ENCODE data around the gene SPX.

Gene SPX, protein sequence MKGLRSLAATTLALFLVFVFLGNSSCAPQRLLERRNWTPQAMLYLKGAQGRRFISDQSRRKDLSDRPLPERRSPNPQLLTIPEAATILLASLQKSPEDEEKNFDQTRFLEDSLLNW

DNA sequence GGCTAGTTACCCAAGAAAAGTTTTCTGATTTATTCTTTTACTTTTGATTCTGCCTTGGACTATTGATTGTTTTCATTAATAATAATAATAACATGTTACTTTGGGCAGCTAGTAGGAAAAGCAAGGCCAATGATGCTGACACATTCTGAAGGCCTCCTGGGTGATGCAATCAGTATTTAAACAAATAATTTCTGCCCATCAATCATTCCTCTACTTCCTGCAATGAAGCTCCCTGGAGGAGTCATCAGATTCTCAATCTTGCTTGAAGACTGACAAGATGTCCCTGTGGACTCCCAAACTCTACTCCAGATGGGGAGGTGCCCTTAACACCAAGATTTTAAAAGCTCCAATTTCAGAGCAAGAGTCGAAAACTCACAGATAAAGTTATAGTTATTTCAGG, at the start of gene SPX:
TSS of gene SPX (plus strand) at position 244 of the 400 bp plus-strand sequence. CDS start 177 bp downstream, outside the sequence.
- DNase-seq = peak; percentile 74

DNA sequence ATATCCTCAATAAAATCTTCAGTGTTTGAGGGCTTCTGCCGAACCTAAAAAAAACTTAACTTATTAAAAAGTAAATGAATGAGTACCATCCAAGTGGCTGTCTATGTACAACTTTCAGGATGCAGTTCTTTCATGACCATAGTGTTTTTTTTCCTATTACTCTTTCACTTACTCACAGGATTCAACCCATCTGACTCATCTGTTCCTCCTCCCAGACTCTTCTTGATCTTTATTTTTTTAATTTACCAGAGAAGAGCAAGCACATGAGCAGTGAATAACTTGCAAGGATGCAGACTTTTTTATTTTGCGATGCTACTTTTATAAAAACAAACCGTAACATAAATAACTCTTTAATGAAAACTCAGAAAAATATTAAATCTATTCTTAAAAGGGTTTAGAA, 49.1 kb upstream of the SPX start:
- no peak for DNase-seq

DNA sequence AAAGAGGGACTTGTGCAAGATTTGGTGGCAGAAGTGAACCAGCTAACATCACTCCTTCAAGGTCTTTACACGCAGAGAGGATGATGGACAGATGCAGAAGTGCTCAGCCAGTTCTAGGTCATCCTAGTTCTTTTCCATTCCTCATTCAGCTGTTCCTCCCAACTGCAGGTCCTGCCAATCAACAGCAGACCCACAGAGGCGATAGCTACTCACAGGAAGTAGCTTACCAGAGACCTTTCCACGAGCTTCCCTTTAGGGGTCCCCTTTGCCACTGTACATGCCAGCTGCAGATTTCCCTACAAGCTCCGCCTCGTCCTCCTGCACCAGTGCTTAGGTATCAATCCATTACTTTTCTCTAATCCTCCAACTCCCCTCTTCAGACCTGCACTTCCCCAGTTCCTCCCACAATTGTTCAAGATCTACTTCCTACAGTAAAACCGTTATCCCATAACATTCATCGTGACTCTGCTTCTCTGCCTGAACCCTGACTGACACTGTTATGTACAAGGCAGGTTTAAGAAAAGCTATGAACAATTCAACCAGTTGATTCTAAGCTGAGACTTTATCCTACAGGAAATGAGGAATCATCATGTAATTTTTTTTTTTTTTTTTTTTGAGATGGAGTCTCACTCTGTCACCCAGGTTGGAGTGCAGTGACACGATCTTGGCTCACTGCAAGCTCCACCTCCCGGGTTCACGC, 47.2 kb upstream of the SPX start:
- no peak for DNase-seq

DNA sequence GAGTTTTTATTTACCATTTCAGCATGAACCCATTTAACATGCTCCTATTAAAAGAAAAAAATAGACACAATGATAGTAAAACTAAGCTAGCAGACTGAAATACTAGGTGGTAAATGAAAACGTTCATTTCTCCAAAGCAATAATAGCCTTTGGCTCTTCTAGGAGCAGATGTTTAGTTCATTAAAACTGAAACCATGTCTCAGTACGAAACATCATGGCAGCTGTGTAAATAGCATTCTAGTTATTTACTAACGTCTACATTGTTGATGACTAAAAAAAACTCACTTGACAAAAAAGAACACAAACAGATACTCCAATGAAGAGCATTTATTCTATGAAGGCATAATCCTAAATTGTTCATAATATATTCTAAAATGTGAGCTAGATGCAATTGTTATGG, 42.6 kb upstream of the SPX start:
- DNase-seq = peak; percentile 29

DNA sequence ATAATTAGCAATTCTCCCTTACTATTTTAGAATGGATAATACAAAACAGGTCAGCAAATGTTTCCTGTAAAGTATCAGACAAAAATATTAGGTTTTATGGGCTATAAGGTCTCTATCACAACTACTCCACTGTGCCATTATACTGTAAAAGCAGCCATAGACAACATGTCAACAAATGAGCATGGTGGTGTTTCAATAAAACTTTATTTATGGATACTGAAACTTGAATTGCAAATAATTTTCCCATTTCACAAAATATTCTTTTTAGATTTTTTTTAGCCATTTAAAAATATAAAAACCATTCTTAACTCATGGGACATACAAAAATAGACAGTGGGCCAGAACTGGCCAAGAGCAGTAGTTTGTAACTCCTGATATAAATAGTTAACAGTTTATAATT, 40.1 kb upstream of the SPX start:
- DNase-seq = no peak

DNA sequence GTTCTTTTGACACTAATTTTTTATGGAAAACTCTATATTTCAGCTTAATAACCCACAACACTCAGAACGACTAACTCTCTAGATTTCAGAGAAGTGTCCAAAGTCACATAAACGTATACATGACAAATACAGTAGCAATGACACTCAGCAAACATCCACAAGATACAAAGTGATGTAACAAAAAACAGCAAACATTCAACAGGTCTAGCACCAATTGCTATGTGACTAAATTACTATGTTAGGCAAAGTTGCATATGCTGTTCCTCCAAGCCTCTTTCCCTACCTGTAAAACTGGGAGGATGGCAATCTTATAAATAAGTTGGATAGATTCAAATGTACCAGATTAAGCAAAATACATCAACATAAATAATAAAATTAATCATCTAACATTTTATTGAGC, 26.3 kb upstream of the SPX start:
- DNase-seq = no peak

DNA sequence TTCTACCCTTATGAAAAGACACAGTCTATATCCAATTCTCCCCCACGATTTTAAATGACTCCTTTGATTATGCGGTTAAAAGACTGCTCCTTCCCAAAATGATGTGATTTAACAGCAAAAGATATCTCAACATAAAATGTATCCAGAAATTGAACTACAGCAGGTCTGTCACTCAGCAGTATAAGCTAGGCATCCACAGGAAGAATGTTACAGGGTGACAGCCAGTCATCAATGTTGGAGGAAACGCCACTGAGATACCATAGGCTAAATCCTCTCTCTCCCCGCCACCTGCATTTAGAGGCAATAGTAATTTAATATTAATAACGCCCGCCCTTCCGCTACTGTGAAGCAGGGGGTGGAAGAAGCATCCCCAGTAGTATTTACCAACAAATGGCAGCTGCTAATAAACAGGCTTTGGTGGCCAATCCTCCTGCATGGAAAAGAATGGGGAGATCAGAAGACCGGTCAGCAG, 25.3 kb upstream of the SPX start:
- no peak for DNase-seq

DNA sequence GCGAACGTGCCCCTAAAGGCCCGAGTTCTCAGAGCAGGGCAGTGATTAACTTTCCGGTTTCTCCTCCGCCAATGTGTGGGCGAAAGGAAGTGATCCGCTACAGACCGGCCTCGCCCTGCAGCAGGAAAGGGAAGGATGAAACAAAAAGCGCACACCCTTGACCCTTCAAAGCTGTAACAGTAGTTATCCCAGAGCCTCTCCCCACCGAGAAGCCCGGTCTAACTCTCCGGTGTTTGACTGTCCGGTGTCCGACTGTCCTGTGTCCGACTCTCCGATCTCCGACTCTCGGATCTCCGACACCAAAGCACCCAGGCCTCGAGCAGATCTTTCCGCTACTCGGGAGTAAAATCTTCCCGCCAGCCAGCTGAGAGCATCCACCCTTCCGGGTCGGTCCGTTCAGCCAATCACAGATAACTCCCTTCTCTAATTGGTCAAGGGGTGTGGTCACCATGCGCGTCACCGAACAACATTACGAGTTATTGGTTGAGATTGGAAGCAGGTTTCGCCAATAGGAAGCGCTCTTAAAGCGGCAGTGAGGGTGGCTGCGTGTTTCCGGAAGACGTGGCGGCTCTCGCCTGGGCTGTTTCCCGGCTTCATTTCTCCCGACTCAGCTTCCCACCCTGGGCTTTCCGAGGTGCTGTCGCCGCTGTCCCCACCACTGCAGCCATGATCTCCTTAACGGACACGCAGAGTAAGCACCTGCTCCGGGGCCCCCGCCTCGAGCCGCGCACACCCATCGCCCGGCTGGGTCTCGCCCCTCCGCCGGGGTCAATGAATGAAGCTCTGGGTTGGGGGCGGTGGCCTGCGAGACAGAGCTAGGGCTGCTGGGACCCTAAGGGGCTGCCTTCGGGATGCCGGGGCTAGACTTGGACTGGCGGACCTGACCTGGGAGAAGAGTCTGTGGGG, 24.6 kb upstream of the SPX start, which contains the start of the genes GOLT1B and RECQL:
TSS of gene GOLT1B (plus strand) at position 532 of the 906 bp plus-strand sequence. CDS start at position 667, 135 bp downstream.
TSS of gene RECQL (minus strand) at position 378 of the 906 bp plus-strand sequence. CDS start 2,065 bp downstream, outside the sequence.
- peak; percentile 100 for DNase-seq

DNA sequence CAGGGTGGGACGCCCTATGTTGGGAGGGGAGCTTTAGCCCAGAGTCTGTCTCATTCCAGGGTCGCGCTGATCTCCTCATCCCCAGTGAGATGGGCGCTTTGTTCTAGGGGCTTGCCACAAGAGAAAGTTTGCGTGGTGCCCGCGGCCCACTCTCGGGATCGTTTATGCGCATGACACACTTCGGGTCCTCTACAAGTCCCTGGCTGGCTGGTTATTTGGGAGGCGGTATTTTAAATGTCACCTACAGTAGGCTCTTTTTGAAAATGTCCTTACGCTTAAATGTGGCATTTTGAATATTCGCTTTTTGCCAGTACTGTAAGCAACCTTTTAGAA, 24.0 kb upstream of the SPX start:
- DNase-seq = peak; percentile 81

DNA sequence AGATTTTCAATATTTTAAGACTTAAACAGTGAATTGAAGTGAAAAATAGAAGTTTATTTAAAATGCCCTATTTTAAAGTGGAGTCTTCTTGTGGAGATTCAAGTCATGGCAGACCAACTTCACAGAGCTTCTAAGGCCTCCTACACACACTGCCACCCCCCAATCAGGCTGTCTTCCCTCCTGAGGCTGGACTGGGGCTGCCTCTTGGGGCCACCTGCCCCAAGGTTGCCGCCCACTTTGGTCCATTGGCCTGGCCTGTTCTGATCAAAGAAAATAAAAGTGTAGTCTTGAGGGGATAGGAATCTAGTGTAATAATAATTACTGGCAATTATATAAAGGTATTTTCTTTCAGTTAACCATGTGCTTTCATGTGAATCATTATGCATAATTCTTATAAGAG, 23.2 kb upstream of the SPX start:
- DNase-seq = no peak

DNA sequence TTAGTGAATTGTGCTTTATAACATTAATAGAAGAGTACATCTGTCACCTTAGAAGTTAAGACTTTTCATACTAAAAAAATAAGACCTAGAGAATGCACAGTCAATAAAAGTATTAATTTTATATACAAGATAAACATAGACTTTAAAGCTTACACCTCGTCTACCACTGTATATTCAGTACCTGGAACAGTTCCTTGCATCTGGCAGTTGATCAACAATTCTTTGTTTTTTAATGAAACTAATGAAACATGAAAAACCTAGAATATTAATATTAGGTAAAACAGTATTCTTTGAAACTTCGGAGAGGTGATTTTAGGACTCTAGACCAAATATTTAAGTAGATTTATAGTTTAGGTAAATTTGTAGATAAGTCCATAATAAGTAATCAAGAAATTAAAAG, 20.2 kb upstream of the SPX start:
- no peak for DNase-seq

DNA sequence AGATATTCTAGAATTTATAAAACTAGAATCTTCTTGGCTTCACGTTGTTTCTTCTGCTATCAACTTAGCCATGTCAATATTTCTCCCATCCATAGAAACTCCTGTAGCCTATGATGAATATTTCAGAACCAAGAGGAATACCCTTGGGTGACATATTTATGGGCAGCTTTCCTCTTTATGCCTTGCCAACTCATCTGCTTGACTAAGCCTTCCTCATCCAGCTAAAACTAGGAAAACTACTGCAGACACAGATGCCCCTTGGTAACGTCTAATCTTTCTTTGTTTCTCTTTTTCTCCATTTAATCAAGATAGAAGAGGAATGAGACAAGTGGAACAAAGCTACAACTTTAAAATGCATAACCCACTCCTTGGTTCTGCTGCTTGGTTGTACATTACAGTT, 18.2 kb upstream of the SPX start:
- no peak for DNase-seq

DNA sequence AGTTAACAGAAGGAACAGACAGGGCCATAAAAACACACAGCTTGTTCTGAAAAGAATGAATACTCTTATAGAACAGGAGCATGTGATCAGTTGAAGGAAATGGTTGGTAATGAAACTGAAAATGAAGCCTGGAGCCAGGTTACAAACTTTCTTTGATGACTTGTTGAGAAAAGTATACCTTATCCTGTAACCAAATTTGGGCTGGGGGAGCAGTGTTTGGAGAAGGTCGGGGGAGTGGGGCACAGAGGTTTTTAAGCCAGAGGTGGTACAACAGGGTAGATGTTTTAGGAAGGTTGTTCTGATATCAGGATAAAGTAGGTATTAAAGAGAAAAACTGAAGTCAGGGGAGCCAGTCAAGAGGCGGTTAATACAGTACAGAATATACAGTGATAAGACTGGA, 16.3 kb upstream of the SPX start:
- DNase-seq = no peak

DNA sequence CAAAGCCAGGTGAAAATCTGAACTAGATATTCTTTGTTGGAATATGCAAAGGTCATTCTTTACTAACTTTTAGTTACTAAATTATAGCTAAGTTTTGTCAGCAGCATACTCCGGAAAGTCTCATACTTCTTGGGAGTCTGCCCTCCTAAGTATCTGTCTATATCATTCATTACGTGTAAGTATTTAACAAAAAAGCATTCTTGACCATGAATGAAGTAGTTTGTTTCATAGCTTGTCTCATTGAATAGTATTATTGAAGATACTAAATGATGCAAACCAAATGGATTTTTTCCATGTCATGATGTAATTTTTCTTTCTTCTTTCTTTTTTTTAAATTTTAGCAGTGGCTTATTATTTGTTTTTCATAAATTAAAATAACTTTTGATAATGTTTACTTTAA, 9.8 kb upstream of the SPX start:
- no peak for DNase-seq

DNA sequence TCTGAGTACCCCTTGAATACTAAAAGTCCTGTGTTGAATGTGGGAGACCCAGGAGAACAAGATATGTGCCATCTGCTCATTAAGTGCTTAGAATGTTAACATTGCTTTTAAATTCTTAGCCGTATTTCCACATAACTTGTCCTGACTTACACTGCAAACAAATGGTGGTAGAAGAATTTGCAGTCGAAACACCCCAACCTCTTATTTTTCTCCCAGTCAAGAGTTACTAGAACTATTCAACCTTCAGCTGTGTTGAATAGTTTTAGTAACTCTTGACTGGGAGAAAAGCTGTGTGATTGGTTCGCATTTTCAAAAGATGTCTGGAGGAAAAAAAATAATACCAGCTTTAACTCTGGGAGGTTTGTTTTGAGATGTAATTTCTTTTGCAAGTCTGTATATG, 7.6 kb upstream of the SPX start:
- DNase-seq = no peak

DNA sequence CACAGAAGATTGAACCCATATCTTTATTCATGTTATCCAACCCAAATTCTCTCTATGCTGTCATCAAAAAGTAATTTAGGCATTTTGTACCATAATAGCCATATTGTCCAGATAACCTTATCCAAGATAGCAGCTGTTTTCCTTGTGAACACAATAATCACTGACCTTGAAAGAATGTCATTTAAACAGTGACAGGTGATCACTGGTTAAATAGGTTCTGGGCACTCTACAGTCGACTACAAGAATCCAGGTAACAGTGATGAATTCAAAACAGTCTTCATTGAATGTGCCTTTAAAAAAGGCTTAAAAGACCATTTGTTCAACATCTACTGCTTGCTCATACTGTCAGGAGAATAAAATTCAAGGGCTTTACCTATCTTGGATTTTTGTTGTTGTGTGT, 4.6 kb upstream of the SPX start:
- DNase-seq = no peak

DNA sequence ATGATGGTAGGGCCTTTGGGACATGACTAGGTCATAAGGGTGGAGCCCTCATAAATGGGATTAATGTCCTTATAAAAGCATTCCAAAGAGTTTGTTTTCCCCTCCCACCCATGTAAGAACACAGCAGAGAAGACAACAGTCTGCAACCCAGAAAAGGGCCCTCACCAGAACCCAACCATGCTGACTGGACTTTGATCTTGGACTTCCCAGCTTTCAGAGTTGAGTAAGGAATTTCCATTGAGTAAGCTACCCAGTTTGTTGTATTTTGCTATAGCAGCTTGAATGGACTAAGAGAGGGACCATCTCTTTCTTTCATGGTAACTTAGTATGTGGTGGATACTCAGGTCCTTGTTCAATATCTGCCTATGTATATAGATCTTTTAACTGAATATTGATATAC, 2.9 kb upstream of the SPX start:
- no peak for DNase-seq

DNA sequence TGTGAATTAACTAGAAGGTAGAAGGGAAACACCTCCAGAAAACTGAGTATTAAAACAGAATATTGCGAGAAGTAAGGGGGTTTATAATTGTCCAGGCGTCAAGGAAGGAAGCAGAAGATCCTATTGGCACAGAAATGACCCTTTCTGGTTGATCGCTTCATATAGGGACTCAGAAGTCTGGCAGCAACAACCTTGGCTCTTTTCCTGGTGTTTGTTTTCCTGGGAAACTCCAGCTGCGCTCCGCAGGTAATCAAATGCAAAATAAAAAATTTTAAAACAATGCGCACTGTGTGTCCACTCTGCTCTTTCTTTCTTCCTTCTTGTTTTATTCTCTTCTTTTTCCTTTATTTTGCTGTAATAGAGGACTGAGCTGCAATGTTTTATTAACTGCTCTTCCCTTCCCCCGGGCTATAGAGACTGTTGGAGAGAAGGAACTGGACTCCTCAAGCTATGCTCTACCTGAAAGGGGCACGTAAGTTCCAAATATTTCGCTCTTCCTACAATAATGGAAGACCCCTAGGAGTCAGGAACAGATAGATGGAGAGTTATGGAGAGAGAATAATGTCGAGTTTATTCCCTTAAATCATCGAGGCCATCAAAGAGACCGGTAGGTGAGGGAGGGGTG, 737 bp downstream of the SPX start:
- peak; percentile 45 for DNase-seq

DNA sequence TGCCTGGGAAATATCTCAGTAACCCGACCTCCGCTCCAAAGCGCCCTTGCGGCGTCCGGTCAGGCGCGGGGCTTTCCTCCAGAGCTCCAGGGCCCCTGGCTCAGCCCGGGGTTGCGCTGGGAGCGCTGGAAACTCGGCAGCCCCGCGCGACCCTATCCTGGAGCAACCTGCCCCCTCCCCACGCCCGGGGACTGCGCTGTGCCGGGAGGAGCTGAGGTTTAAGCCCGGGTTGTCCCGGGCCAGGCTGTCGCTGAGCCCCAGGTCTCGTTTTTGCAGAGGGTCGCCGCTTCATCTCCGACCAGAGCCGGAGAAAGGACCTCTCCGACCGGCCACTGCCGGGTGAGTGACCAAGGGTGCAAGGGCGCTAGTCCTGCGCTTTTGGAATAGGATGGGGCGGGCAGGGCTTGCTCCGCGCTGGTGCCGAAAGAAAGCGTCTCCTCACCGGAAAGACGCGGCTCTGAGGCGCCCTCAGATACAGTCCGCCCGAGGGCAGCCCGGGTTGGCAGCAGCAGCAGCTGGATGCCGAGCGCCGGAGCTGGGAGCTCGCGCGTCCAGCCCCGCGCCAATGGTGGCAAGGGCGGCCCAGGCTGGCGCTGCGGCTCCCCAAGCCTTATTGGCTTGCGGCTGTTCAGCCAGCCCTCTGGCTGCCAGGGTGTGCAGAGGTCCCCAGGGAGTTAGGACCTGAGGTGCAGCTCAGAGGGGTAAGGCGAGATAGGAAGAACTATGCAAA, 1.5 kb downstream of the SPX start:
- peak; percentile 98 for DNase-seq

DNA sequence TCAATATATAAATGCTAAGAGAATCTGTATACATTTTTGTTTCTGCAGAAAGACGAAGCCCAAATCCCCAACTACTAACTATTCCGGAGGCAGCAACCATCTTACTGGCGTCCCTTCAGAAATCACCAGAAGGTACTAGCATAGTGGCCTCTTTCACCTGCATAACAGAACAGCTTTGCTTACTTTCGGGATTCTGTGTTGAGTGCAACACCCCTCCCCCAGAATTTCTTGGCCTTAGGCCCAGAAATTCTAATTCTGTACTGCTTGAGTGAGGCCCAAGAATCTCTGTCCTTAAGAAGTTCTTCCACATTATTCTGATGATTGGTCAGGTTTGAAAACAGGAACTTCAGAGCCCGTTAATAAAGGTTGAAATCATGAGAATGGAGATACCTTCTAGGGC, 2.9 kb downstream of the SPX start:
- peak; percentile 23 for DNase-seq

DNA sequence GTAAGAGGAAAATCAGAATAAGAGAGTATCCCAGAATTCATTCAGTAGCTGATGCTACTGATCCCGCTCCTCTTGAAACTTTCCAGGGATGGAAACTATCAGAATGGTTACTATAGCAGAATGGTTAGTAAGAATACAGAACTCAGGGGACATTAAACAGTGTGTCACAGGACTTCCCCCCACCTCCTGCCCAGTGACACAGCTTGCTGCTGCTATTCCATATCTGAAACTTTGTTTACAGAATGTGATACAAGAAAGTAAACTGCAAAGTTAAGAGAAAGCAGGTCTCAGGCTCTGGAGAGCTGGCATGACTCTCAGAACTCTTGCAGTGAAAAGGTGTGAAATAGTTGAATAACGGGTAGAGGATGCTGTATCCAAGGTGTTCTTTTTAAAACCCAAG, 3.4 kb downstream of the SPX start:
- no peak for DNase-seq

DNA sequence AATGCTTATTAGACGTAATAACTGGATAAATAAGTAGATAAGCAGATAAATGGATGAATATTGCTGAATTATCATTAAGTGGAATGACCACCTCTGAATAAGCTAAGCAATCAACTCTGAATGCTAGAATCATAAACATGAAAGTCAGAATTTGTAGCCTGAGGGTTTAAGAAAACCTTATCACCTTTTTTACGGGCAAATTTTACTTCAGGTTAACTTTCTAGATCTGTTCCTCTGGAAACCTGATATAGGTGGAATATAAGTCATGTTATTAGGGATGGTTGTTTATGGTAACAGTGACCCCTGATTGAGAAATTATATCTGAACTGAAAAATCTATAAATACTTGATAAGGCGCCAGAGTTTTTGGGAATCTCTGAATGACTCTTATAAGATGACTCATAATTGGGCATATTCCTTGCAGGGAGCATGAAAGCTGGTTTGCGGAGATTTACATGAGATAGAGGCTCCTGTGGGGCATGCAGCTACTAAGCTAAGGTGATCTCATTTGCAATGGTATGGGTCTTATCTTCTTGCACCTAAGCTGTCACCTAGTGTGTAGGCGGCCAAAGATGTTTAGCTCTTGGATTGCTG, 12.1 kb downstream of the SPX start:
- no peak for DNase-seq

Measured in NCI-H2171 (cell line).